ENCODE results near the gene PCED1B. TPM values are rescaled to one million over a fixed set of nuclear protein-coding genes. Genes with fewer than 3 reads are reported as not detected.

PCED1B gene
- total RNA-seq, 1 donor from 2014 or later, result 65.4 TPM

DNA sequence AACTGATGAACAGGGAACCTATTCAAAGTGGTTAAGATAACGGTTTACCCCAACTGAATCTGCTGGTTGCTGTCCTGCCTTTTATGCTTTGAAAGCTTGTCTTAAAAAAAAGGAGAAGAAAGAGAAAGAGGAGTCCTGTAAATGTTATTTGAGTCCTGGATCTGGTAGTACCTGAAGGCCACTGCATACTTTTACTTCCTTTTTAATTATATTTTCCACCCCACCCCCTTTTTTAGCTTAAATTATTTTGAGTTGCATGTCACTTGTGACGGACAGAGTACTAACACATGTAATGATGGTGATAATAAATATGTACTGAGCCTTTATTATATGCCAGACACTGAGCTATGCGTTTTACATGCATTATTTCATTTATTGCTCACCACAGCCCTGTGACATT lies 2.9 kb downstream of the PCED1B start:
- ChIA-PET CTCF (interaction anchor here (0.8 to 4.9 kb wide), 4 partner anchors 11 to 315 kb away, joined by 3 to 21 read pairs (median 3); no protein-coding TSS in a partner anchor), POLR2A (interaction anchor here (0.9 to 1.6 kb wide), 4 partner anchors 100 to 224 kb away, joined by 3 to 8 read pairs (median 4); no protein-coding TSS in a partner anchor)
- intact Hi-C loops (cut with micrococcal nuclease), result loop anchor here (5.0 kb wide), 1 partner anchor 1090 kb away; the partner anchor contains the start of gene SCAF11
- Mint-ChIP-seq H3K36me3 (ENCODE audit: low read depth) (peaks cover 23% of the 10 kb centered on the region), H3K4me1 (peaks cover 79% of the 10 kb centered on the region), H3K4me3 (no peak overlapping the region), H3K9me3 (no peaks in the 10 kb centered on the region), H3K27me3 (no peaks in the 10 kb centered on the region), H3K27ac (peak overlapping the region; percentile 62)
- DNase-seq (no peak), ATAC-seq (ENCODE audit: low read depth) (no peak)
- TF ChIP-seq, protein P1, sequence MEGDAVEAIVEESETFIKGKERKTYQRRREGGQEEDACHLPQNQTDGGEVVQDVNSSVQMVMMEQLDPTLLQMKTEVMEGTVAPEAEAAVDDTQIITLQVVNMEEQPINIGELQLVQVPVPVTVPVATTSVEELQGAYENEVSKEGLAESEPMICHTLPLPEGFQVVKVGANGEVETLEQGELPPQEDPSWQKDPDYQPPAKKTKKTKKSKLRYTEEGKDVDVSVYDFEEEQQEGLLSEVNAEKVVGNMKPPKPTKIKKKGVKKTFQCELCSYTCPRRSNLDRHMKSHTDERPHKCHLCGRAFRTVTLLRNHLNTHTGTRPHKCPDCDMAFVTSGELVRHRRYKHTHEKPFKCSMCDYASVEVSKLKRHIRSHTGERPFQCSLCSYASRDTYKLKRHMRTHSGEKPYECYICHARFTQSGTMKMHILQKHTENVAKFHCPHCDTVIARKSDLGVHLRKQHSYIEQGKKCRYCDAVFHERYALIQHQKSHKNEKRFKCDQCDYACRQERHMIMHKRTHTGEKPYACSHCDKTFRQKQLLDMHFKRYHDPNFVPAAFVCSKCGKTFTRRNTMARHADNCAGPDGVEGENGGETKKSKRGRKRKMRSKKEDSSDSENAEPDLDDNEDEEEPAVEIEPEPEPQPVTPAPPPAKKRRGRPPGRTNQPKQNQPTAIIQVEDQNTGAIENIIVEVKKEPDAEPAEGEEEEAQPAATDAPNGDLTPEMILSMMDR (IDR thresholded peaks at IDR 0.05), result no peak

DNA sequence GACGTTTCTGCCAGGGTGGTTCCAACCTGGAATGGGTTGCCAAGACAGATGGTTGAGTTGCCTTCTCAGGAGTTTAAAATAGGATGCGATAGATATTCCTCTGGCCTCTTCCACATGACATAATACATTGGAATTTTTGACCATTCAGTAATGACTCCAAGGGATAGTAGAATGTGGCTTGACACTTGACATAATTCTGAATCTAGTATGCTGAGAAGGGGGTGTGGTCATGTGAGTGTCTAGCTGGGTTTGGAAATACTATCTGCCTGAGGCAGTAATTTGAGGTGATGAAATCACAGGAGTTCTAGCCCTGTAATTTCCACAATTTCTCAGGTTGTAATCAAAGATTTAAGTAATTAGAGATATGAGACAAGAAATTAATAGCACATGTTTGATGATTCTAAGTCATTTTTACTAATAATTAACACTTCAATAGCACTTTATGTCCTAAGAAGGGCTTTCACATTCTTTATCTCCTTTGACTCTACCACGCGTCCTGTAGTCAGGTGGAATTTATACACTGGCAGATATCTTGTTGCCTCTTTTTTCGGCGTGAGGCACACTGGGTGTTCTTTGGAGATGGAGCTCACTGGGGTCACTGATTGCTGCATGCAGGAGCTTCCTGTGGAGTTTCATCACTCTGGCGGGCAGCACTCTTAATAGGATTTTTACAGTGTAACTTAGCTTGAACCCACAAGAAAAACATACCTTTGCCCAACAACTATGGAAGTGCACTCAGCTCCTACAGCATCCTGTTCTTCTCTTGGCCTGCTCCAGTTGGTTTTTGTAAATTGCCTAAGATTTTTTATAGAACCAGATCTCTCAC lies 3.6 kb downstream of the PCED1B start:
- H3K9me3 Mint-ChIP-seq, result no peaks in the 10 kb centered on the region
- POLR2A ChIA-PET, result interaction anchor here (0.5 to 1.3 kb wide), 4 partner anchors 99 to 224 kb away, joined by 3 to 8 read pairs (median 3); no protein-coding TSS in a partner anchor
- CTCF ChIA-PET, result interaction anchor here (0.9 to 4.9 kb wide), 2 partner anchors 12 to 51 kb away, joined by 3 to 21 read pairs; no protein-coding TSS in a partner anchor
- no peaks in the 10 kb centered on the region for H3K27me3 Mint-ChIP-seq
- H3K27ac Mint-ChIP-seq, result peak overlapping the region; percentile 62
- TF ChIP-seq, protein P1 (IDR thresholded peaks at IDR 0.05), result no peak
- no peak for ATAC-seq (ENCODE audit: low read depth)
- no peak overlapping the region for H3K4me3 Mint-ChIP-seq
- DNase-seq, result no peak
- peaks cover 72% of the 10 kb centered on the region for H3K4me1 Mint-ChIP-seq
- H3K36me3 Mint-ChIP-seq (ENCODE audit: low read depth), result peaks cover 19% of the 10 kb centered on the region
- intact Hi-C loops (cut with micrococcal nuclease), result loop anchor here (5.0 kb wide), 1 partner anchor 1091 kb away; the partner anchor contains the start of gene SCAF11

DNA sequence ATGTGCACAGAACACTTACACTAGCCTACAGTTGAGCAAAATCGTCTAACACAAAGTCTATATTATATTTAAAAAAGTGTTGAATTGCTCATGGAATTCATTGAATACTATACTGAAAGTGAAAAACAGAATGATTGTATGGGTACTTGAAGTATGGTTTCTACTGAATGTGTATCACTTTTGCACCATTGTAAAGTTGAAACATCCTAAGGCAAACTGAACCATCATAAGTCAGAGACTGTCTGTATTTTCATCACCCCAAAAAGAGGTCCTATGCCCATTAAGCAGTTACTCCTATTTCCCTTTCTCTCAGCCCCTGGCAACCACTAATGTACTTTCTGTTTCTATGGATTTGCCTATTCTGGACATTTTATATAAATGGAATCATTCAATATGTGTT lies 4.8 kb downstream of the PCED1B start:
- CTCF ChIA-PET, result interaction anchor here (0.6 kb wide), 1 partner anchor 113 kb away, joined by 4 read pairs; no protein-coding TSS in a partner anchor
- H3K36me3 Mint-ChIP-seq (ENCODE audit: low read depth), result peaks cover 15% of the 10 kb centered on the region
- TF ChIP-seq, protein P1 (IDR thresholded peaks at IDR 0.05), result no peak
- no peaks in the 10 kb centered on the region for H3K9me3 Mint-ChIP-seq
- H3K4me1 Mint-ChIP-seq, result peaks cover 63% of the 10 kb centered on the region
- POLR2A ChIA-PET, result interaction anchor here (0.9 kb wide), 1 partner anchor 134 kb away, joined by 3 read pairs; no protein-coding TSS in a partner anchor
- peak overlapping the region; percentile 70 for H3K27ac Mint-ChIP-seq
- no peaks in the 10 kb centered on the region for H3K27me3 Mint-ChIP-seq
- ATAC-seq (ENCODE audit: low read depth) (no peak), DNase-seq (no peak)
- intact Hi-C loops (cut with micrococcal nuclease), result loop anchor here (5.0 kb wide), 1 partner anchor 1092 kb away; the partner anchor contains the start of gene SCAF11
- no peak overlapping the region for H3K4me3 Mint-ChIP-seq

DNA sequence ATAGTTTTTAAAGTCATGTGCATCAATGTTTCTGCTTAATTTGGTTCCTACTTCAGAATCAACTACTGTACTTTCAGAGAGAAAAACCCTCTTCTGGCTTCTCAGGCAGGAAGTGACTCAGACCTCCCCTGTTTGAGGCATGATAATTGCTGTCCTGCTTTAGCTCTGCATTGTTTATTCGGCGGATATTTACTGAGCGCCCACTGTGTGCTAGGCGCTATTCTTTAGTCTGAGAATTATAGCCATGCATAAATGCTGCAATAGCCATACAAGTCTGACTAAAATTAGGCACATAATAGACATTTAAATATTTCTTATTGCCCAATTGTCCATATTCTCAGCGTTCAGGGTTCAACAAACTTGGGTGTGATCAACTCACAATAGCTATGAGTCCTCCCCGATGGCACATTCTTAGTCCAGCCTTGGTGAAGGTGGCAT lies 6.4 kb downstream of the PCED1B start:
- no peaks in the 10 kb centered on the region for H3K27me3 Mint-ChIP-seq
- H3K27ac Mint-ChIP-seq, result peak overlapping the region; percentile 46
- POLR2A ChIA-PET, result interaction anchor here (0.5 to 0.9 kb wide), 6 partner anchors 8 to 399 kb away, joined by 3 to 8 read pairs (median 4); no protein-coding TSS in a partner anchor
- no peaks in the 10 kb centered on the region for H3K9me3 Mint-ChIP-seq
- no peak for DNase-seq
- intact Hi-C loops (cut with micrococcal nuclease), result no loop called here
- CTCF ChIA-PET, result interaction anchor here (1.2 kb wide), 1 partner anchor 312 kb away, joined by 8 read pairs; no protein-coding TSS in a partner anchor
- TF ChIP-seq, protein P1 (IDR thresholded peaks at IDR 0.05), result no peak
- peak; percentile 82 for ATAC-seq (ENCODE audit: low read depth)
- H3K4me1 Mint-ChIP-seq, result peaks cover 58% of the 10 kb centered on the region
- H3K4me3 Mint-ChIP-seq, result peak overlapping the region; percentile 44
- H3K36me3 Mint-ChIP-seq (ENCODE audit: low read depth), result peaks cover 3% of the 10 kb centered on the region

All from activated B cell treated with CpG ODN at 0.5 μM for 24 hours (primary cell).